ENCODE results near the gene EML6. TPM values are rescaled to one million over a fixed set of nuclear protein-coding genes. Genes with fewer than 3 reads are reported as not detected.

Gene EML6
- total RNA-seq, 1 experiment from 2014 or later = 6.6 TPM

DNA sequence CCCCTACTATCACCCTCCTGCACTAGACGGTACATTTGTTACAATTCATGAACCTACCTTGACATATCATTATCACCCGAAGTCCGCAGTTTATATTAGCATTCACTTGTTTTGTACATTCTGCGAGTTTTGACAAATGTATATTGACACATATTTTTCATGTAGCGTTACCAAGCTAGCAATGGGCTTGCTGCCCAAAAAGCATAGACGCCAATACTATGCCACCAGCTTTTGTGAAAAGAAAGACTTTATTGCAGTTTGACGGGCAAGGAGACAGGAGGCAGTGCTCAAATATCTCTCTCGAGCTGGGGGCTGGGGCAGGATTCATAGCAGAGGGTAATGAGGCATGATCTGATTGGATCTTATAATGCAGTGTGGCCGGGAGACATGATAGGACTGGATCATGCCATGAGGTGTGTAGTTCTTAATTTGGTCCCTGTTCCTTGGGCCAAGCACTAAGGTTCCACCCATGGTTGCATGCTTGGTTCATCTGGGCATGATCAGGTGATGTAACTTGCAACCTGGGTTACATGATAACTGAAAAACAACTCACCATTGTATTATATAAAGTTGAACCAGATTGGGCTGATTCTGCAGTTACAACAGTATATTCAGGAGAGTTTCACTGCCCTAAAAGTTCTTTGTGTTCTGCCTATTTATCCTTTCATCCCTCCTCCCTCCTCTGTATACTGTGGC lies 164.5 kb downstream of the EML6 start:
- DNase-seq (ENCODE audit: low read depth, low spot score) (no peak), ATAC-seq (no peak)
- no TSS peak for BruUV-seq (replicated peaks)
- POLR2A ChIA-PET = no interaction called here
- RAD21 ChIA-PET (ENCODE audit: low non-redundant PET in 1 of 2, low total read pairs in 2 of 2, uncharacterized antibody in 2 of 2, unreplicated experiment in 2 of 2) = no interaction called here
- no peak for TF ChIP-seq EGR1 (IDR thresholded peaks at IDR 0.05; ENCODE audit: low read depth)
- TF ChIP-seq, protein P1, sequence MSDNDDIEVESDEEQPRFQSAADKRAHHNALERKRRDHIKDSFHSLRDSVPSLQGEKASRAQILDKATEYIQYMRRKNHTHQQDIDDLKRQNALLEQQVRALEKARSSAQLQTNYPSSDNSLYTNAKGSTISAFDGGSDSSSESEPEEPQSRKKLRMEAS (IDR thresholded peaks at IDR 0.05) = no peak
- no peak for TF ChIP-seq EZH2 (IDR thresholded peaks at IDR 0.05)
- no peak for TF ChIP-seq SP1 (IDR thresholded peaks at IDR 0.05; ENCODE audit: low read depth)
- no peak for TF ChIP-seq POLR2A (IDR thresholded peaks at IDR 0.05; ENCODE audit: borderline replicate concordance, extremely low read depth, insufficient read depth, insufficient read length)
- TF ChIP-seq, protein P2, sequence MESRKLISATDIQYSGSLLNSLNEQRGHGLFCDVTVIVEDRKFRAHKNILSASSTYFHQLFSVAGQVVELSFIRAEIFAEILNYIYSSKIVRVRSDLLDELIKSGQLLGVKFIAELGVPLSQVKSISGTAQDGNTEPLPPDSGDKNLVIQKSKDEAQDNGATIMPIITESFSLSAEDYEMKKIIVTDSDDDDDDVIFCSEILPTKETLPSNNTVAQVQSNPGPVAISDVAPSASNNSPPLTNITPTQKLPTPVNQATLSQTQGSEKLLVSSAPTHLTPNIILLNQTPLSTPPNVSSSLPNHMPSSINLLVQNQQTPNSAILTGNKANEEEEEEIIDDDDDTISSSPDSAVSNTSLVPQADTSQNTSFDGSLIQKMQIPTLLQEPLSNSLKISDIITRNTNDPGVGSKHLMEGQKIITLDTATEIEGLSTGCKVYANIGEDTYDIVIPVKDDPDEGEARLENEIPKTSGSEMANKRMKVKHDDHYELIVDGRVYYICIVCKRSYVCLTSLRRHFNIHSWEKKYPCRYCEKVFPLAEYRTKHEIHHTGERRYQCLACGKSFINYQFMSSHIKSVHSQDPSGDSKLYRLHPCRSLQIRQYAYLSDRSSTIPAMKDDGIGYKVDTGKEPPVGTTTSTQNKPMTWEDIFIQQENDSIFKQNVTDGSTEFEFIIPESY (IDR thresholded peaks at IDR 0.05; ENCODE audit: extremely low read depth, insufficient replicate concordance, low read length) = no peak
- TF ChIP-seq, protein P3, sequence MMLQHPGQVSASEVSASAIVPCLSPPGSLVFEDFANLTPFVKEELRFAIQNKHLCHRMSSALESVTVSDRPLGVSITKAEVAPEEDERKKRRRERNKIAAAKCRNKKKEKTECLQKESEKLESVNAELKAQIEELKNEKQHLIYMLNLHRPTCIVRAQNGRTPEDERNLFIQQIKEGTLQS (IDR thresholded peaks at IDR 0.05) = no peak
- no peak for TF ChIP-seq SRF (IDR thresholded peaks at IDR 0.05; ENCODE audit: low read depth)
- TF ChIP-seq CEBPB (IDR thresholded peaks at IDR 0.05; ENCODE audit: low read depth) = no peak
- TF ChIP-seq ZFX (IDR thresholded peaks at IDR 0.05) = no peak
- H3K27me3 ChIP-seq (ENCODE audit: insufficient read depth, low read length) = no peaks in the 10 kb centered on the region
- no peak overlapping the region for H3K4me3 ChIP-seq (replicated peaks in 1 of 2; ENCODE audit: low read depth in 1 of 2, low read length in 2 of 2)
- H3K4me2 ChIP-seq (ENCODE audit: low read length) = no peak overlapping the region
- no peaks in the 10 kb centered on the region for H4K20me1 ChIP-seq (ENCODE audit: insufficient read depth)
- CTCF ChIA-PET = no interaction called here
- H3K36me3 ChIP-seq (ENCODE audit: control insufficient read depth in 1 of 2, insufficient read depth in 2 of 2, low read length in 2 of 2) = no peaks in the 10 kb centered on the region
- no peak overlapping the region for H3K9ac ChIP-seq (ENCODE audit: low read length)
- no peak overlapping the region for H2AFZ ChIP-seq (ENCODE audit: low read depth, low read length, poor library complexity, severe bottlenecking)
- no peaks in the 10 kb centered on the region for H3K9me2 ChIP-seq (ENCODE audit: insufficient read depth)
- intact Hi-C loops (cut with micrococcal nuclease) = no loop called here
- H3K4me1 ChIP-seq (ENCODE audit: control insufficient read depth in 1 of 2, insufficient read depth in 2 of 2, low read length in 2 of 2) = no peaks in the 10 kb centered on the region
- H3K79me2 ChIP-seq (ENCODE audit: insufficient read depth, low read length) = no peaks in the 10 kb centered on the region
- no peaks in the 10 kb centered on the region for H3K9me3 ChIP-seq (ENCODE audit: control insufficient read depth in 1 of 2, insufficient read depth in 1 of 2, low read depth in 1 of 2, low read length in 2 of 2)
- H3K27ac ChIP-seq (ENCODE audit: low read depth, low read length) = no peak overlapping the region

Measured in HCT116 (cell line).